ENCODE measurements around the gene CDH4. TPM values are rescaled to one million over a fixed set of nuclear protein-coding genes. Genes with fewer than 3 reads are reported as not detected.
A peak's percentile ranks its signal among the peaks of the same experiment; 100 is the strongest.

The CDH4 gene
- total RNA-seq, 1 experiment from 2014 or later = 5.3 TPM

GRCh38 chr20:61480158-61480825 is 228.2 kb downstream of the CDH4 start:
- peak; percentile 52 for DNase-seq (ENCODE audit: low spot score)
- peak; percentile 67 for ATAC-seq
- no peak overlapping the region for H3K27ac Mint-ChIP-seq
- ChIA-PET CTCF (no interaction called here), POLR2A (no interaction called here)
- peaks cover 38% of the 10 kb centered on the region for H3K27me3 Mint-ChIP-seq (ENCODE audit: low read depth)
- H3K36me3 Mint-ChIP-seq = peaks cover 10% of the 10 kb centered on the region
- no peak for TF ChIP-seq FOXJ3 (CRISPR knock-in tag; IDR thresholded peaks at IDR 0.05; ENCODE audit: borderline replicate concordance)
- no peak for TF ChIP-seq HMGA2 (CRISPR knock-in tag; IDR thresholded peaks at IDR 0.05)
- no peak for TF ChIP-seq GTF2I (CRISPR knock-in tag; conservative IDR thresholded peaks at IDR 0.05)
- no peak for TF ChIP-seq ZBTB21 (CRISPR knock-in tag; IDR thresholded peaks at IDR 0.05; ENCODE audit: borderline replicate concordance)
- TF ChIP-seq FOXK1 (CRISPR knock-in tag; IDR thresholded peaks at IDR 0.05) = no peak
- TF ChIP-seq IRF2 (CRISPR knock-in tag; IDR thresholded peaks at IDR 0.05; ENCODE audit: borderline replicate concordance, low read depth) = no peak
- TF ChIP-seq CTCF (IDR thresholded peaks at IDR 0.05) = peak; percentile 50
- TF ChIP-seq TP53 (CRISPR knock-in tag; IDR thresholded peaks at IDR 0.05) = no peak
- no peak for TF ChIP-seq PRRX2 (CRISPR knock-in tag; IDR thresholded peaks at IDR 0.05)
- TF ChIP-seq FOXP1 (CRISPR knock-in tag; IDR thresholded peaks at IDR 0.05; ENCODE audit: borderline replicate concordance) = 0 out of 2 replicates have a peak, but pooled peaks have one; percentile 41
- TF ChIP-seq ZNF263 (CRISPR knock-in tag; IDR thresholded peaks at IDR 0.05; ENCODE audit: low read depth) = no peak
- TF ChIP-seq ZNF219 (CRISPR knock-in tag; IDR thresholded peaks at IDR 0.05; ENCODE audit: borderline replicate concordance) = no peak
- no peak for TF ChIP-seq USF1 (CRISPR knock-in tag; IDR thresholded peaks at IDR 0.05)
- TF ChIP-seq RELA (CRISPR knock-in tag; IDR thresholded peaks at IDR 0.05; ENCODE audit: borderline replicate concordance) = no peak
- no peak for TF ChIP-seq SOX15 (CRISPR knock-in tag; IDR thresholded peaks at IDR 0.05)
- TF ChIP-seq HMGXB4 (CRISPR knock-in tag; IDR thresholded peaks at IDR 0.05) = no peak
- H3K9me3 Mint-ChIP-seq = peaks cover 10% of the 10 kb centered on the region
- H3K4me3 Mint-ChIP-seq = no peak overlapping the region
- peaks cover 20% of the 10 kb centered on the region for H3K4me1 Mint-ChIP-seq

GRCh38 chr20:61482056-61482887 is 230.2 kb downstream of the CDH4 start:
- CTCF ChIA-PET = interaction anchor here (1.2 kb wide), 1 partner anchor 9 kb away, joined by 3 read pairs; no protein-coding TSS in a partner anchor
- ATAC-seq = no peak
- Mint-ChIP-seq H3K27me3 (ENCODE audit: low read depth) (peaks cover 39% of the 10 kb centered on the region), H3K4me1 (peaks cover 11% of the 10 kb centered on the region), H3K27ac (no peak overlapping the region), H3K36me3 (peaks cover 10% of the 10 kb centered on the region), H3K9me3 (peaks cover 10% of the 10 kb centered on the region), H3K4me3 (no peak overlapping the region)
- DNase-seq (ENCODE audit: low spot score) = no peak
- POLR2A ChIA-PET = no interaction called here
- TF ChIP-seq EMX1 (CRISPR knock-in tag; IDR thresholded peaks at IDR 0.05) (no peak), JUN (CRISPR knock-in tag; IDR thresholded peaks at IDR 0.05) (no peak), TEAD1 (CRISPR knock-in tag; IDR thresholded peaks at IDR 0.05) (no peak), CDX4 (CRISPR knock-in tag; IDR thresholded peaks at IDR 0.05; ENCODE audit: borderline replicate concordance) (no peak), GRHL2 (CRISPR knock-in tag; IDR thresholded peaks at IDR 0.05; ENCODE audit: insufficient replicate concordance, severe bottlenecking) (no peak), USF1 (CRISPR knock-in tag; IDR thresholded peaks at IDR 0.05) (peak; percentile 22; the same call in 1 of the 2 replicates), NFE2L1 (CRISPR knock-in tag; IDR thresholded peaks at IDR 0.05) (no peak), ETV6 (CRISPR knock-in tag; IDR thresholded peaks at IDR 0.05) (no peak), ZNF219 (CRISPR knock-in tag; IDR thresholded peaks at IDR 0.05; ENCODE audit: borderline replicate concordance) (no peak), USF2 (CRISPR knock-in tag; IDR thresholded peaks at IDR 0.05) (peak; percentile 78), MAX (CRISPR knock-in tag; IDR thresholded peaks at IDR 0.05) (no peak), ZSCAN18 (CRISPR knock-in tag; IDR thresholded peaks at IDR 0.05) (no peak)
